Neural cell (in vitro differentiated cells): Measurements from ENCODE around the gene AMZ1. TPM values are rescaled to one million over a fixed set of nuclear protein-coding genes. Genes with fewer than 3 reads are reported as not detected.

Experiments
- H2AFZ ChIP-seq: fragments of 200-600, 300-800 bp; sonication (generic), shearing (Covaris generic); 2 replicates; pipeline ENCODE4 v1.6.0; 2014; ENCODE audit warnings: low read depth, mild to moderate bottlenecking, antibody characterized with exemption, low read length, moderate library complexity
- H3F3A ChIP-seq: fragments of 200-600 bp; shearing (Covaris generic); 2 replicates; pipeline ENCODE4 v1.6.1; 2016; ENCODE audit warnings: mild to moderate bottlenecking, moderate library complexity, mixed read lengths, antibody characterized with exemption, low read length; ENCODE audit not compliant: insufficient read depth, poor library complexity, severe bottlenecking
- H3K27ac ChIP-seq: fragments of 200-600, 300-800 bp; sonication (generic), shearing (Covaris generic); 2 replicates; pipeline ENCODE4 v1.5.1; 2014; ENCODE audit warnings: mild to moderate bottlenecking, low read length, moderate library complexity
- H3K27me3 ChIP-seq: fragments of 300-800, 200-600 bp; sonication (generic), shearing (Covaris generic); 2 replicates; pipeline ENCODE4 v1.6.0; 2014; ENCODE audit warnings: mild to moderate bottlenecking, low read depth, low read length, moderate library complexity; ENCODE audit not compliant: insufficient read depth
- H3K36me3 ChIP-seq: fragments of 300-800, 200-600 bp; sonication (generic), shearing (Covaris generic); 2 replicates; pipeline ENCODE4 v1.5.1; 2014; ENCODE audit warnings: mild to moderate bottlenecking, antibody characterized with exemption, low read length, moderate library complexity; ENCODE audit not compliant: insufficient read depth
- H3K4me2 ChIP-seq: fragments of 300-800, 200-600 bp; sonication (generic), shearing (Covaris generic); 2 replicates; pipeline ENCODE4 v1.6.0; 2014; ENCODE audit warnings: mild to moderate bottlenecking, low read length
- H3K4me3 ChIP-seq: fragments of 300-800, 200-600 bp; sonication (generic), shearing (Covaris generic); 2 replicates; pipeline ENCODE4 v1.5.1; 2014; ENCODE audit warnings: mild to moderate bottlenecking, low read length, moderate library complexity
- H3K79me2 ChIP-seq: fragments of 200-600 bp; shearing (Covaris generic); replicated peaks from 2 replicates; pipeline ENCODE4 v1.6.0; 2014; ENCODE audit warnings: mild to moderate bottlenecking, low read length, moderate library complexity; ENCODE audit not compliant: insufficient read depth
- H3K9ac ChIP-seq: fragments of 300-800, 200-600 bp; sonication (generic), shearing (Covaris generic); 2 replicates; pipeline ENCODE4 v1.6.1; 2016; ENCODE audit warnings: mild to moderate bottlenecking, low read length, mixed read lengths
- H3K9me2 ChIP-seq: fragments of 200-600 bp; shearing (Covaris generic); 2 replicates; pipeline ENCODE4 v1.6.1; 2016; ENCODE audit warnings: mild to moderate bottlenecking, low read length, mixed read lengths; ENCODE audit not compliant: insufficient read depth
- H3K9me3 ChIP-seq: fragments of 200-600, 300-800 bp; sonication (generic), shearing (Covaris generic); 2 replicates; pipeline ENCODE4 v1.6.1; 2016; ENCODE audit warnings: mild to moderate bottlenecking, mixed run types, low read length, moderate library complexity, mixed read lengths
- H4K20me1 ChIP-seq: fragments of 200-600 bp; shearing (Covaris generic); 2 replicates; pipeline ENCODE4 v1.6.1; 2016; ENCODE audit warnings: mild to moderate bottlenecking, mixed run types; ENCODE audit not compliant: insufficient read depth
- EP300 ChIP-seq: fragments of 450-650 bp; conservative IDR thresholded peaks from 2 replicates; pipeline ENCODE4 v1.6.1; 2014; ENCODE audit warnings: antibody characterized with exemption, mild to moderate bottlenecking, moderate library complexity; ENCODE audit not compliant: poor library complexity, severe bottlenecking
- EZH2 ChIP-seq: fragments of 200-600, 300-800 bp; shearing (Covaris generic), sonication (generic); IDR thresholded peaks from 2 replicates; pipeline ENCODE4 v1.6.1; 2014; ENCODE audit warnings: antibody characterized with exemption, low read length, borderline replicate concordance, mild to moderate bottlenecking; ENCODE audit not compliant: insufficient read depth, poor library complexity, severe bottlenecking
- MXI1 ChIP-seq: fragments of 450-650 bp; conservative IDR thresholded peaks from 2 replicates; pipeline ENCODE4 v1.6.1; 2014; ENCODE audit warnings: antibody characterized with exemption, mild to moderate bottlenecking; ENCODE audit not compliant: poor library complexity, severe bottlenecking
- POLR2AphosphoS5 ChIP-seq: IDR thresholded peaks from 2 replicates; pipeline ENCODE4 v1.6.1; 2012
- RAD21 ChIP-seq: fragments of 450-650 bp; conservative IDR thresholded peaks from 2 replicates; pipeline ENCODE4 v1.6.1; 2014; ENCODE audit warnings: antibody characterized with exemption, mild to moderate bottlenecking, moderate library complexity
- SMC3 ChIP-seq: fragments of 450-650 bp; conservative IDR thresholded peaks from 2 replicates; pipeline ENCODE4 v1.6.1; 2014; ENCODE audit warnings: antibody characterized with exemption, mild to moderate bottlenecking, moderate library complexity; ENCODE audit not compliant: poor library complexity
- TAF1 ChIP-seq: IDR thresholded peaks from 2 replicates; pipeline ENCODE4 v1.6.1; 2012; ENCODE audit warnings: low read depth
- polyA plus RNA-seq: library from polyadenylated mRNA; depleted of rRNA; stranded (reverse); fragments of >200 nt; gene quantifications from 2 replicates; pipeline ENCODE4 v1.2.3, GENCODE V29; 2014
- TF ChIP-seq, protein P1 (sequence below): IDR thresholded peaks from 2 replicates; pipeline ENCODE4 v1.6.1; 2012; ENCODE audit warnings: borderline replicate concordance
- TF ChIP-seq, protein P2 (sequence below): fragments of 450-650 bp; IDR thresholded peaks from 2 replicates; pipeline ENCODE4 v1.5.1; 2014; ENCODE audit warnings: antibody characterized with exemption, mild to moderate bottlenecking, moderate library complexity; ENCODE audit not compliant: poor library complexity, severe bottlenecking

The AMZ1 gene
- polyA plus RNA-seq, 1 donor from 2014 or later: not detected

DNA sequence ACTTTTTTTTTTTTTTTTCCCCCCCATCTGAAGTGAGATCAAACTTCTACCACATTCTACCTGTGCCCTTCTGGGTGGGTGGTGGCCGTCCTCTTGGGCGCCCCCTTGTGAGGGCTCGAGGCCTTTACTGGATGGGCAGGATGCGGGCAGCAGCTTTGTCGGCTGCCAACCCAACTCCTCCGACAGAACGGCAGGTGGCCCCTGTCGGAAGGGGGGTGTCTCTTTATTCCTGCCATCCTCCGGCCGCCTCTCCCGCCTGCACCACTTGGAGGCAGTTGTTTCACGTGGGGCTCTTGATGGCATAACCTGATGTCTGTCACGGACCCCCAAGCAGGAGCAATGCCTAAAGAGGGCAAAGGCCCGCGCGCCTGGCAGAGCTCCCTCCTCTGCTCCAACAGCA lies 31.0 kb downstream of the AMZ1 start:
- no peaks in the 10 kb centered on the region for H3F3A ChIP-seq
- H3K9me2 ChIP-seq: no peaks in the 10 kb centered on the region
- no peaks in the 10 kb centered on the region for H4K20me1 ChIP-seq
- H3K4me2 ChIP-seq: no peak overlapping the region
- H3K9me3 ChIP-seq: no peaks in the 10 kb centered on the region
- no peak overlapping the region for H3K27ac ChIP-seq
- H3K4me3 ChIP-seq: no peak overlapping the region
- TF ChIP-seq EP300 (no peak), SMC3 (no peak), MXI1 (no peak), EZH2 (no peak), RAD21 (no peak), TAF1 (no peak)
- TF ChIP-seq, protein P1, sequence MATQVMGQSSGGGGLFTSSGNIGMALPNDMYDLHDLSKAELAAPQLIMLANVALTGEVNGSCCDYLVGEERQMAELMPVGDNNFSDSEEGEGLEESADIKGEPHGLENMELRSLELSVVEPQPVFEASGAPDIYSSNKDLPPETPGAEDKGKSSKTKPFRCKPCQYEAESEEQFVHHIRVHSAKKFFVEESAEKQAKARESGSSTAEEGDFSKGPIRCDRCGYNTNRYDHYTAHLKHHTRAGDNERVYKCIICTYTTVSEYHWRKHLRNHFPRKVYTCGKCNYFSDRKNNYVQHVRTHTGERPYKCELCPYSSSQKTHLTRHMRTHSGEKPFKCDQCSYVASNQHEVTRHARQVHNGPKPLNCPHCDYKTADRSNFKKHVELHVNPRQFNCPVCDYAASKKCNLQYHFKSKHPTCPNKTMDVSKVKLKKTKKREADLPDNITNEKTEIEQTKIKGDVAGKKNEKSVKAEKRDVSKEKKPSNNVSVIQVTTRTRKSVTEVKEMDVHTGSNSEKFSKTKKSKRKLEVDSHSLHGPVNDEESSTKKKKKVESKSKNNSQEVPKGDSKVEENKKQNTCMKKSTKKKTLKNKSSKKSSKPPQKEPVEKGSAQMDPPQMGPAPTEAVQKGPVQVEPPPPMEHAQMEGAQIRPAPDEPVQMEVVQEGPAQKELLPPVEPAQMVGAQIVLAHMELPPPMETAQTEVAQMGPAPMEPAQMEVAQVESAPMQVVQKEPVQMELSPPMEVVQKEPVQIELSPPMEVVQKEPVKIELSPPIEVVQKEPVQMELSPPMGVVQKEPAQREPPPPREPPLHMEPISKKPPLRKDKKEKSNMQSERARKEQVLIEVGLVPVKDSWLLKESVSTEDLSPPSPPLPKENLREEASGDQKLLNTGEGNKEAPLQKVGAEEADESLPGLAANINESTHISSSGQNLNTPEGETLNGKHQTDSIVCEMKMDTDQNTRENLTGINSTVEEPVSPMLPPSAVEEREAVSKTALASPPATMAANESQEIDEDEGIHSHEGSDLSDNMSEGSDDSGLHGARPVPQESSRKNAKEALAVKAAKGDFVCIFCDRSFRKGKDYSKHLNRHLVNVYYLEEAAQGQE: no peak
- TF ChIP-seq, protein P2, sequence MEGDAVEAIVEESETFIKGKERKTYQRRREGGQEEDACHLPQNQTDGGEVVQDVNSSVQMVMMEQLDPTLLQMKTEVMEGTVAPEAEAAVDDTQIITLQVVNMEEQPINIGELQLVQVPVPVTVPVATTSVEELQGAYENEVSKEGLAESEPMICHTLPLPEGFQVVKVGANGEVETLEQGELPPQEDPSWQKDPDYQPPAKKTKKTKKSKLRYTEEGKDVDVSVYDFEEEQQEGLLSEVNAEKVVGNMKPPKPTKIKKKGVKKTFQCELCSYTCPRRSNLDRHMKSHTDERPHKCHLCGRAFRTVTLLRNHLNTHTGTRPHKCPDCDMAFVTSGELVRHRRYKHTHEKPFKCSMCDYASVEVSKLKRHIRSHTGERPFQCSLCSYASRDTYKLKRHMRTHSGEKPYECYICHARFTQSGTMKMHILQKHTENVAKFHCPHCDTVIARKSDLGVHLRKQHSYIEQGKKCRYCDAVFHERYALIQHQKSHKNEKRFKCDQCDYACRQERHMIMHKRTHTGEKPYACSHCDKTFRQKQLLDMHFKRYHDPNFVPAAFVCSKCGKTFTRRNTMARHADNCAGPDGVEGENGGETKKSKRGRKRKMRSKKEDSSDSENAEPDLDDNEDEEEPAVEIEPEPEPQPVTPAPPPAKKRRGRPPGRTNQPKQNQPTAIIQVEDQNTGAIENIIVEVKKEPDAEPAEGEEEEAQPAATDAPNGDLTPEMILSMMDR: peak; percentile 17
- H3K27me3 ChIP-seq: no peaks in the 10 kb centered on the region
- H3K36me3 ChIP-seq: peaks cover 5% of the 10 kb centered on the region
- no peak overlapping the region for H2AFZ ChIP-seq
- no peaks in the 10 kb centered on the region for H3K79me2 ChIP-seq
- no peak overlapping the region for H3K9ac ChIP-seq

DNA sequence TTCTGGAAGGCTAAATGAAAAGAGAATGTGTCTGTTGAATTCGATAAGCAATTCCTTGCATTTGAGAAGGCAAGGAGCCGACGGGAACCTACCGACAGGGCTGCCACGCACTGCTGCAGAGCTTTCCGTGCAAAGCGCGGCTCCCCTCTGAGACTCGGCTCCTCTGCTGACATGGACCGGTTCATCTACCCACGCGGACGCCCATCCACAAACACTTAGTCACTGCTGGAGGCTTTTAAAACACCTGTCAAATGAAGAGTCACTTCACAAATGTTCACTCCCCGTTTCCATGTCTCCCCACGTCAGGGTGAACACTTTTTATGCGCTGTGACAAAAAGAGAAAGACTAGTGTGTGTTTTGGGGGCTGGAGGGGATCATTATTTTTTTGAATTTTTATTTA lies 32.0 kb downstream of the AMZ1 start:
- H3F3A ChIP-seq: no peaks in the 10 kb centered on the region
- H2AFZ ChIP-seq: no peak overlapping the region
- no peaks in the 10 kb centered on the region for H3K9me2 ChIP-seq
- TF ChIP-seq POLR2AphosphoS5: peak; percentile 60
- no peak for TF ChIP-seq TAF1
- no peak overlapping the region for H3K4me3 ChIP-seq
- no peak overlapping the region for H3K9ac ChIP-seq
- no peaks in the 10 kb centered on the region for H3K9me3 ChIP-seq
- no peak overlapping the region for H3K27ac ChIP-seq
- H3K4me2 ChIP-seq: no peak overlapping the region
- no peaks in the 10 kb centered on the region for H4K20me1 ChIP-seq
- peaks cover 5% of the 10 kb centered on the region for H3K36me3 ChIP-seq
- no peaks in the 10 kb centered on the region for H3K79me2 ChIP-seq
- no peaks in the 10 kb centered on the region for H3K27me3 ChIP-seq

DNA sequence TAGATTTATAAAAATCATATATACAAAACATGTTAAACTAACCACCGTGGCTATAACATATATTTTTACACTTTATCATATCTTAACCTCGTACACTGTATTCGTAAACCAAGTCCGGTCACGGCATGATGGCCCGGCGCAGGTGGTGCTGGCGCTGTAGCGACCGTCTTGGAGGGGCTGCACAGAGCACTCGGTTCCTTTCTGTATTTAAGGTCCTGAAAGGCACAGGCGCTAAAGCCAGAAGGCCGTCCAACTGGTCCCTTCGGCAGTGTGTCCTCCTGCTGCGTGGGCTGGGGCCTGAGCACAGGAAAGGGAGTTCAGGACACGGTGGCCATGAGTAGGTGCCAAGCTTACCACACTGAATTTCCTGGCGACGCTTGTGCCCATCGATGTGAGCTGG lies 33.8 kb downstream of the AMZ1 start:
- no peaks in the 10 kb centered on the region for H3K9me2 ChIP-seq
- no peaks in the 10 kb centered on the region for H3K27me3 ChIP-seq
- H3K9ac ChIP-seq: no peak overlapping the region
- no peaks in the 10 kb centered on the region for H3K79me2 ChIP-seq
- no peak overlapping the region for H2AFZ ChIP-seq
- H4K20me1 ChIP-seq: no peaks in the 10 kb centered on the region
- H3K4me3 ChIP-seq: no peak overlapping the region
- no peak overlapping the region for H3K27ac ChIP-seq
- H3K9me3 ChIP-seq: no peaks in the 10 kb centered on the region
- no peak overlapping the region for H3K4me2 ChIP-seq
- H3F3A ChIP-seq: no peaks in the 10 kb centered on the region
- H3K36me3 ChIP-seq: peaks cover 5% of the 10 kb centered on the region
- TF ChIP-seq POLR2AphosphoS5: no peak
